Heart left ventricle (tissue), 13 donors: ENCODE data around the gene ETF1.

Experiments used
- POLR2A ChIP-seq, 2 donors: fragments of 450-650 bp; IDR thresholded peaks; one replicate each; pipeline ENCODE4 v1.6.1; 2017; ENCODE audit warnings: antibody characterized with exemption in 2 of 2, mild to moderate bottlenecking in 2 of 2, moderate library complexity in 2 of 2
- TF ChIP-seq, protein P1 (sequence below), 12 donors: fragments of 200-600 bp; sonication (generic) in 4 of 12; IDR thresholded peaks; one replicate each; pipeline versions ENCODE4 v1.5.0 to v1.8.0; 2018 to 2022; ENCODE audit warnings: antibody characterized with exemption in 12 of 12, mild to moderate bottlenecking in 5 of 12
- donor health status: ischemic (EF 13 %, LVEDD 7.1; RV severe dilation, severe dysfunction).
- donor health status: DM: no; HTN: yes; CAD: no.
- donor health status: DM: no; HTN: no; CAD: no.
- donor health status: ischemic (EF 25% LVEDD 6.9; RV normal size, moderate dysfunction).
- donor health status: ischemic (EF 25% LVEDD 5.7; RV mildly dilated, moderate dysfunction).
- donor health status: ischemic (EF 35%, LVEDD 5.7; RV mildly dilated, moderate dysfunction).
- donor health status: nonischemic (EF 11% LVEDD 7.7; RV severe dilation, severe dysfunction).
- donor health status: DM: yes; HTN: yes; CAD: no.
- donor health status: PGD.
- donor health status: ischemic (EF 29% LVEDD 5.4; RV normal size, mild dysfunction).
- donor health status: nonischemic (EF 23%, LVEDD 6.1; RV moderate dilation, normal function).

DNA sequence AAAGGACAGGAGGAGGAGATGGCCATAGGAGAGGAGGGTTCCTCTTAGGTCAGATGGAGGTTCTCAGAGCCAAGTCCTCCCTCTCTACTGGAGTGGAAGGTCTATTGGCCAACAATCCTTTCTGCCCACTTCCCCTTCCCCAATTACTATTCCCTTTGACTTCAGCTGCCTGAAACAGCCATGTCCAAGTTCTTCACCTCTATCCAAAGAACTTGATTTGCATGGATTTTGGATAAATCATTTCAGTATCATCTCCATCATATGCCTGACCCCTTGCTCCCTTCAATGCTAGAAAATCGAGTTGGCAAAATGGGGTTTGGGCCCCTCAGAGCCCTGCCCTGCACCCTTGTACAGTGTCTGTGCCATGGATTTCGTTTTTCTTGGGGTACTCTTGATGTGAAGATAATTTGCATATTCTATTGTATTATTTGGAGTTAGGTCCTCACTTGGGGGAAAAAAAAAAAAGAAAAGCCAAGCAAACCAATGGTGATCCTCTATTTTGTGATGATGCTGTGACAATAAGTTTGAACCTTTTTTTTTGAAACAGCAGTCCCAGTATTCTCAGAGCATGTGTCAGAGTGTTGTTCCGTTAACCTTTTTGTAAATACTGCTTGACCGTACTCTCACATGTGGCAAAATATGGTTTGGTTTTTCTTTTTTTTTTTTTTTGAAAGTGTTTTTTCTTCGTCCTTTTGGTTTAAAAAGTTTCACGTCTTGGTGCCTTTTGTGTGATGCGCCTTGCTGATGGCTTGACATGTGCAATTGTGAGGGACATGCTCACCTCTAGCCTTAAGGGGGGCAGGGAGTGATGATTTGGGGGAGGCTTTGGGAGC lies 74.7 kb downstream of the ETF1 start:
- TF ChIP-seq, protein P1, sequence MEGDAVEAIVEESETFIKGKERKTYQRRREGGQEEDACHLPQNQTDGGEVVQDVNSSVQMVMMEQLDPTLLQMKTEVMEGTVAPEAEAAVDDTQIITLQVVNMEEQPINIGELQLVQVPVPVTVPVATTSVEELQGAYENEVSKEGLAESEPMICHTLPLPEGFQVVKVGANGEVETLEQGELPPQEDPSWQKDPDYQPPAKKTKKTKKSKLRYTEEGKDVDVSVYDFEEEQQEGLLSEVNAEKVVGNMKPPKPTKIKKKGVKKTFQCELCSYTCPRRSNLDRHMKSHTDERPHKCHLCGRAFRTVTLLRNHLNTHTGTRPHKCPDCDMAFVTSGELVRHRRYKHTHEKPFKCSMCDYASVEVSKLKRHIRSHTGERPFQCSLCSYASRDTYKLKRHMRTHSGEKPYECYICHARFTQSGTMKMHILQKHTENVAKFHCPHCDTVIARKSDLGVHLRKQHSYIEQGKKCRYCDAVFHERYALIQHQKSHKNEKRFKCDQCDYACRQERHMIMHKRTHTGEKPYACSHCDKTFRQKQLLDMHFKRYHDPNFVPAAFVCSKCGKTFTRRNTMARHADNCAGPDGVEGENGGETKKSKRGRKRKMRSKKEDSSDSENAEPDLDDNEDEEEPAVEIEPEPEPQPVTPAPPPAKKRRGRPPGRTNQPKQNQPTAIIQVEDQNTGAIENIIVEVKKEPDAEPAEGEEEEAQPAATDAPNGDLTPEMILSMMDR (IDR thresholded peaks at IDR 0.05): no peak
- no peak for TF ChIP-seq POLR2A (IDR thresholded peaks at IDR 0.05)
